Parathyroid adenoma (tissue), 2 donors: ENCODE results near the gene SFI1.

Experiments used
- H2AFZ ChIP-seq: fragments of 300-600 bp; sonication (generic); one replicate; pipeline ENCODE4 v1.7.0; 2017; ENCODE audit warnings: antibody characterized with exemption, mild to moderate bottlenecking
- H3K27ac ChIP-seq: fragments of 300-600 bp; sonication (generic); one replicate; pipeline ENCODE4 v1.7.0; 2017
- H3K27me3 ChIP-seq: fragments of 300-600 bp; sonication (generic); one replicate; pipeline ENCODE4 v1.7.0; 2017; ENCODE audit warnings: low read length; ENCODE audit not compliant: control insufficient read depth, insufficient read depth
- H3K36me3 ChIP-seq: fragments of 300-600 bp; sonication (generic); one replicate; pipeline ENCODE4 v1.7.0; 2017; ENCODE audit warnings: low read length; ENCODE audit not compliant: control insufficient read depth, insufficient read depth
- H3K4me1 ChIP-seq: fragments of 300-600 bp; sonication (generic); one replicate; pipeline ENCODE4 v1.7.0; 2017; ENCODE audit warnings: control low read depth
- H3K4me2 ChIP-seq: fragments of 300-600 bp; sonication (generic); one replicate; pipeline ENCODE4 v1.7.0; 2017; ENCODE audit warnings: low read length
- H3K4me3 ChIP-seq: fragments of 300-600 bp; sonication (generic); one replicate; pipeline ENCODE4 v1.7.0; 2017; ENCODE audit warnings: low read depth, low read length
- H3K79me2 ChIP-seq: fragments of 300-600 bp; sonication (generic); one replicate; pipeline ENCODE4 v1.7.0; 2017; ENCODE audit warnings: control low read depth
- H3K9ac ChIP-seq: fragments of 300-600 bp; sonication (generic); one replicate; pipeline ENCODE4 v1.7.0; 2017; ENCODE audit warnings: mild to moderate bottlenecking
- H3K9me3 ChIP-seq: fragments of 300-600 bp; sonication (generic); one replicate; pipeline ENCODE4 v1.7.0; 2017; ENCODE audit warnings: low read length; ENCODE audit not compliant: control insufficient read depth
- TF ChIP-seq, protein P1 (sequence below): fragments of 300-600 bp; sonication (generic); IDR thresholded peaks from one replicate; pipeline ENCODE4 v1.7.0; 2017; ENCODE audit warnings: antibody characterized with exemption, mild to moderate bottlenecking
- donor health status: primary hyperparathyroidism.

Gene SFI1

DNA sequence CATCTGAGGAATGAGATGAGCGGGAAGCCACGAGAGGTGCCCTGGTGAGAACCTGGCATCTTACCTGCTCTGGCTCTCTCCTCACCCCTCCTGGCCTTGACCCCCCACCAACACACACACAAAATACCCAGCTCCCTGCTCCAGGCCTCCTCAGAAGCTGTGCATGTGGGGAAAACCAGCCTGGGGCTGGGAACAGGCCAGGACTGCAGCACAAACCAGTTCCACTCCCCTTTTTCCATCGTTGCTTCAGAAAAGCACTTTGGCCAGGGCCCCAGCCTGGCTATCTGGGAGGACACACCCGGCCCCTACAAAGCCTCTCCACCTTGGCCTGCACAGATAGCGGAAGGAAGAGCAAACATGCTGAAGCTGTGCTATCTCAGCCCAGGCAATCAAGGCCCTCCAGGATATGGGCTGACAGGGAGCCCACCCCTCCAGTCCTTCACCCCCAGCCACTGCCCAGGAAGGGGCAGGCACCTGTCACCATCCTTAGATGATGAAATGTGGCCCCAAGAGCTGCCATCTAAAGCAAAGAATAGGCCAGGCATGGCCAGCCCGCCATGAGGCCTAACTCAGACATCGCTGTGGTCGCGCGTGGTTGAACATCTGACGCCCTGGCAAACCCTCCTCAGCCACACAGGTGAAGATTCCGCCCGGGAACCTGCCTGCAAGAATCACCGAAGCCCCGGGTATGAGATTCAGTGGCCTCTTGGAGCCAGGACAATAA, 130.3 kb downstream of the SFI1 start:
- H3K4me1 ChIP-seq = peaks cover 5% of the 10 kb centered on the region
- H3K4me3 ChIP-seq = no peak overlapping the region
- H3K9me3 ChIP-seq = no peaks in the 10 kb centered on the region
- peaks cover 12% of the 10 kb centered on the region for H3K79me2 ChIP-seq
- H3K4me2 ChIP-seq = no peak overlapping the region
- H3K27ac ChIP-seq = no peak overlapping the region
- TF ChIP-seq, protein P1, sequence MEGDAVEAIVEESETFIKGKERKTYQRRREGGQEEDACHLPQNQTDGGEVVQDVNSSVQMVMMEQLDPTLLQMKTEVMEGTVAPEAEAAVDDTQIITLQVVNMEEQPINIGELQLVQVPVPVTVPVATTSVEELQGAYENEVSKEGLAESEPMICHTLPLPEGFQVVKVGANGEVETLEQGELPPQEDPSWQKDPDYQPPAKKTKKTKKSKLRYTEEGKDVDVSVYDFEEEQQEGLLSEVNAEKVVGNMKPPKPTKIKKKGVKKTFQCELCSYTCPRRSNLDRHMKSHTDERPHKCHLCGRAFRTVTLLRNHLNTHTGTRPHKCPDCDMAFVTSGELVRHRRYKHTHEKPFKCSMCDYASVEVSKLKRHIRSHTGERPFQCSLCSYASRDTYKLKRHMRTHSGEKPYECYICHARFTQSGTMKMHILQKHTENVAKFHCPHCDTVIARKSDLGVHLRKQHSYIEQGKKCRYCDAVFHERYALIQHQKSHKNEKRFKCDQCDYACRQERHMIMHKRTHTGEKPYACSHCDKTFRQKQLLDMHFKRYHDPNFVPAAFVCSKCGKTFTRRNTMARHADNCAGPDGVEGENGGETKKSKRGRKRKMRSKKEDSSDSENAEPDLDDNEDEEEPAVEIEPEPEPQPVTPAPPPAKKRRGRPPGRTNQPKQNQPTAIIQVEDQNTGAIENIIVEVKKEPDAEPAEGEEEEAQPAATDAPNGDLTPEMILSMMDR = no peak
- no peaks in the 10 kb centered on the region for H3K27me3 ChIP-seq
- no peak overlapping the region for H2AFZ ChIP-seq
- no peak overlapping the region for H3K9ac ChIP-seq
- H3K36me3 ChIP-seq = no peaks in the 10 kb centered on the region

DNA sequence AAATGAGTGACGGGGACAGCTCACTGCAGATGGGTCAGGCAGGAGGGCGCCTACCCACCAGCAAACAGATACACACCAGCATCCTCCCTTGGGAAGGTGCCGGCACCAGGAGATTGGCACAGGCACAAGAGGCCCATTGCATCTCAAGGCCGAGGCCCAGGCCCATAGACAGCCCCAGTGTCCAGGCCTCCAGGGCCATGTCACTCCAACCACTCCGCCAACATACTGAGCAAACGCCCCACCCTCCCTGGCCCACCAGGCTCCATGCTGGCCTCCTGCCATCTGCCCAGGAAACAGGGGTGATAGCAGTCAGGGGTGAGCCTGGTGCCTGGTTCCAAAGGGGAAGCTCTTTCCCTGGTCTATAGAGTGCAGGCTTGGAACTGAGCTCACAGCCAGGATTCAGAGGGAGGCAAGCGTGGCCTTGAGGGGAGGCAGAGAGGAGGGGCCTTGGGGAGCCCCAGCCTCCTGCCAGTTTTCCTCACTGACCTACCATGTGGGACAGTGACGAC, 130.9 kb downstream of the SFI1 start:
- H2AFZ ChIP-seq = no peak overlapping the region
- TF ChIP-seq, protein P1 = no peak
- no peaks in the 10 kb centered on the region for H3K27me3 ChIP-seq
- no peak overlapping the region for H3K4me3 ChIP-seq
- no peak overlapping the region for H3K4me2 ChIP-seq
- peaks cover 5% of the 10 kb centered on the region for H3K4me1 ChIP-seq
- H3K27ac ChIP-seq = no peak overlapping the region
- H3K9me3 ChIP-seq = no peaks in the 10 kb centered on the region
- H3K79me2 ChIP-seq = peaks cover 12% of the 10 kb centered on the region
- no peak overlapping the region for H3K9ac ChIP-seq
- no peaks in the 10 kb centered on the region for H3K36me3 ChIP-seq

DNA sequence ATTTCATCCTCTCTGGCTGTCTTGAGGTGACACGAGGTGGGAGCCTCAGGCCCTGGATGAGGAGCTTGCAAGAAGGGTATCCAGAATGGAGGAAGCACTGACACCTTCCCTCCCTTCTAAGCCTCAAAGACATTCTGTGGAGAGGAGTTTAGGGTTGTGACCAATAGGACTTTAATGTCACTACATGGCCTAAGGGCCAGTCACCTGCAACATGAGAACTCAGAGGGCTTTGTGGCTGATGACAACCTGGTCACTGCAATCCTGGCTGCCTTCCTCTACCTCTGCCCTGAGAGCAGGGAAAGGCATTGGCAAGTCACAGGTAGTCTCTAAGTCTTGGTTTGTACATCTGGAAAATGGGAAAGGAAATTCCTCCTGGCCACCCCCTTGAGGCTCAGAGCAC, 132.0 kb downstream of the SFI1 start:
- Histone ChIP-seq H2AFZ (no peak overlapping the region), H3K9ac (no peak overlapping the region), H3K4me1 (peaks cover 5% of the 10 kb centered on the region), H3K27ac (no peak overlapping the region), H3K36me3 (no peaks in the 10 kb centered on the region), H3K4me3 (no peak overlapping the region), H3K79me2 (peaks cover 17% of the 10 kb centered on the region), H3K9me3 (no peaks in the 10 kb centered on the region), H3K27me3 (no peaks in the 10 kb centered on the region), H3K4me2 (no peak overlapping the region)
- TF ChIP-seq, protein P1 = no peak

DNA sequence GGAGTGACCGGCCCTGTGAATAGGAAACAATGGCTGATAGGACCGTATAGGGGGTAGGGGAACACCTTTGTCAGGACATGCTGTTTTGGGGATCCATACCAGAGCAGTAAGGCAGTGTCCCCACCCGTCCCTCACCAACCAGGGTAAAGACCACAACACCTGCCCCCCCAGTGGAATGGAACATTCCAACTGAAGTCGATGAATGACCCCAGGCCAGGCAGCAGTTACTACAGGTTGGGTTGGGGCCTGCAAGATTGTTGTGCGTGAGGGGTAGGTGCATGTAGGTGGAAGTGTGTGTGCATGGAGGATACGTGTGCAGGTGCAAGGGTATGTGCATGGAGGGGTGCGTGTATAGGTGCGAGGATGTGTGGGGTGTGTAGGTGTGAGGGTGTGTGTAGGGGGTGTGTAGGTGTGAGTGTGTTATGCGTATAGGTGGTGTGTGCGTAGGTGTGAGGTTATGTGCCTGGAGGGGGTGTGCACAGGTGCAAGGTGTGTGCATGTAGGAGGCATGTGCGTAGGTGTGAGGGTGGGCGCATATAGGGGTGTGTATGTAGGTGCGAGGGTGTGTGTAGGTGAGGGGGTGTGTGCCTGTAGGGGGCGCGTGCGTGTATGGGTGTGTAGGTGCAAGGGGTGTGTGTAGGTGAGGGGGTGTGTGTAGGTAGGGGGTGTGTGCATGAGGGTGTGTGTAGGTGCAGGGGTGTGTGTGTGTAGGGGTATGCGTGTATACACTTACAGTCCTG, 132.8 kb downstream of the SFI1 start:
- H3K9me3 ChIP-seq = no peaks in the 10 kb centered on the region
- peaks cover 7% of the 10 kb centered on the region for H3K4me1 ChIP-seq
- TF ChIP-seq, protein P1 = no peak
- no peak overlapping the region for H3K9ac ChIP-seq
- H3K27me3 ChIP-seq = no peaks in the 10 kb centered on the region
- H3K36me3 ChIP-seq = no peaks in the 10 kb centered on the region
- H3K4me2 ChIP-seq = no peak overlapping the region
- no peak overlapping the region for H3K4me3 ChIP-seq
- peaks cover 22% of the 10 kb centered on the region for H3K79me2 ChIP-seq
- H2AFZ ChIP-seq = no peak overlapping the region
- no peak overlapping the region for H3K27ac ChIP-seq
